Measurements from ENCODE around the gene AOPEP. TPM values are rescaled to one million over a fixed set of nuclear protein-coding genes. Genes with fewer than 3 reads are reported as not detected.

AOPEP gene
- total RNA-seq, 1 experiment from 2014 or later: 15.0 TPM

- H3K79me1 ChIP-seq (ENCODE audit: insufficient read depth, low read depth, low read length, poor library complexity, severe bottlenecking): no peaks in the 10 kb centered on the region
- no peak overlapping the region for H4K8ac ChIP-seq (replicated peaks; ENCODE audit: insufficient read length, low read depth, low read length)
- no peak for DNase-seq
- no peak overlapping the region for H3K4me3 Mint-ChIP-seq
- no peaks in the 10 kb centered on the region for H3K27me3 Mint-ChIP-seq (ENCODE audit: low read depth)
- H3K18ac ChIP-seq (ENCODE audit: insufficient read length, low read depth, low read length): no peak overlapping the region
- H2BK15ac ChIP-seq (ENCODE audit: low read depth, low read length): no peak overlapping the region
- H4K91ac ChIP-seq (ENCODE audit: insufficient read length, low read depth, low read length): no peak overlapping the region
- H2BK20ac ChIP-seq (ENCODE audit: low read depth, low read length, poor library complexity, severe bottlenecking): no peak overlapping the region
- H2BK120ac ChIP-seq (ENCODE audit: low read depth, low read length, poor library complexity, severe bottlenecking): no peak overlapping the region
- no peak overlapping the region for H2BK12ac ChIP-seq (ENCODE audit: insufficient read length, low read depth, low read length)
- no peaks in the 10 kb centered on the region for H3K9me3 Mint-ChIP-seq
- H3T11ph ChIP-seq (ENCODE audit: low read length): no peak overlapping the region
- H3K27ac ChIP-seq (ENCODE audit: insufficient read length, low read depth, low read length): no peak overlapping the region
- no peak overlapping the region for H3K14ac ChIP-seq (ENCODE audit: insufficient read depth, low read length)
- H3K56ac ChIP-seq (ENCODE audit: insufficient read length, low read depth, low read length): no peak overlapping the region
- no peaks in the 10 kb centered on the region for H4K20me1 ChIP-seq (ENCODE audit: control insufficient read depth, insufficient read depth, insufficient read length)
- H3K9me3 ChIP-seq (ENCODE audit: control insufficient read depth, low read depth, low read length): no peaks in the 10 kb centered on the region
- H3K4me2 ChIP-seq (ENCODE audit: insufficient read depth, insufficient read length, low read length): no peak overlapping the region
- H2AFZ ChIP-seq (ENCODE audit: low read length): no peak overlapping the region
- H3K27ac Mint-ChIP-seq: no peak overlapping the region; a peak in 2 of 7 replicates
- no peak overlapping the region for H2BK5ac ChIP-seq (ENCODE audit: insufficient read length, low read length)
- H3K23ac ChIP-seq (ENCODE audit: insufficient read length, low read depth, low read length): no peak overlapping the region
- H2AK5ac ChIP-seq (ENCODE audit: insufficient read length, low read length): no peak overlapping the region
- no peak for TF ChIP-seq CTCF (conservative IDR thresholded peaks at IDR 0.05)
- no peaks in the 10 kb centered on the region for H3K27me3 ChIP-seq (ENCODE audit: insufficient read depth, low read length)
- H4K5ac ChIP-seq (ENCODE audit: insufficient read length, low read depth, low read length): no peak overlapping the region
- no peak overlapping the region for H3K9ac ChIP-seq (ENCODE audit: extremely low read depth, insufficient read length, low read length)
- H3K4me1 Mint-ChIP-seq: peaks cover 32 to 55% of the 10 kb centered on the region in 2 experiments
- no peaks in the 10 kb centered on the region for H3K36me3 Mint-ChIP-seq (ENCODE audit: insufficient read depth in 1 of 3, low read depth in 3 of 3)
- no peak overlapping the region for H3K4ac ChIP-seq (ENCODE audit: low read depth, low read length)
- no peaks in the 10 kb centered on the region for H3K79me2 ChIP-seq (ENCODE audit: insufficient read depth, low read length)
- no CpG with 5 or more reads among the region's 5 CpGs for WGBS (ENCODE audit: extremely low coverage, insufficient read length, low lambda C conversion rate)
- peaks cover 6% of the 10 kb centered on the region; the same call in 1 of the 2 replicates for H3K4me1 ChIP-seq (ENCODE audit: insufficient read depth, low read length)
- no peaks in the 10 kb centered on the region for H3K23me2 ChIP-seq (ENCODE audit: insufficient read length, low read depth, low read length, poor library complexity, severe bottlenecking)
Measured at GRCh38 chr9:94977416-94977815, 250.9 kb downstream of the AOPEP start.
